Fibroblast of skin of back (primary cell): ENCODE data around the gene SEC63.
A peak's percentile ranks its signal among the peaks of the same experiment; 100 is the strongest.
"Not testable (repeated sequence)": the region's sequence is repeated elsewhere in the genome, so short reads cannot be mapped to it uniquely, and the experiment has no call there.

Experiments
- DNase-seq: peaks from one replicate; pipeline ENCODE4 v3.0.0-alpha.2; 2013

The SEC63 gene

GRCh38 chr6:107860144-107860543 is 97.9 kb downstream of the SEC63 start:
- DNase-seq: not testable (repeated sequence)

DNA sequence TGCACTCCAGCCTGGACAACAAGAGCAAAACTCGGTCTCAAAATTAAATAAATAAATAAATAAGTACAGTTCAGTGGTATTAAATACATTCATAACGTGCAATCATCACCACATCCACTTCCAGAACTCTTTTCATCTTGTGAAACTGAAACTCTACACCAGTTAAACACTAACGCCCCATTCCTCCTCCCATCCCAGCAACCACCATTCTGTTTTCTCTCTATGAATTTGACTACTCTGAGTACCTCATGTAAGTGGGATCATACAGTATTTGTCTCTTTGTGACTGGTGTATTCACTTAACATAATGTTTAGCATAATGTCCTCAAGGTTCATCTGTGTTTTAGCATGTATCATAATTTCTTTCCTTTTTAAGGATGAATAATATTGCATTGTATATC is 104.8 kb downstream of the SEC63 start:
- no peak for DNase-seq

- no peak for DNase-seq
Measured at GRCh38 chr6:107849325-107849724, 108.7 kb downstream of the SEC63 start.

DNA sequence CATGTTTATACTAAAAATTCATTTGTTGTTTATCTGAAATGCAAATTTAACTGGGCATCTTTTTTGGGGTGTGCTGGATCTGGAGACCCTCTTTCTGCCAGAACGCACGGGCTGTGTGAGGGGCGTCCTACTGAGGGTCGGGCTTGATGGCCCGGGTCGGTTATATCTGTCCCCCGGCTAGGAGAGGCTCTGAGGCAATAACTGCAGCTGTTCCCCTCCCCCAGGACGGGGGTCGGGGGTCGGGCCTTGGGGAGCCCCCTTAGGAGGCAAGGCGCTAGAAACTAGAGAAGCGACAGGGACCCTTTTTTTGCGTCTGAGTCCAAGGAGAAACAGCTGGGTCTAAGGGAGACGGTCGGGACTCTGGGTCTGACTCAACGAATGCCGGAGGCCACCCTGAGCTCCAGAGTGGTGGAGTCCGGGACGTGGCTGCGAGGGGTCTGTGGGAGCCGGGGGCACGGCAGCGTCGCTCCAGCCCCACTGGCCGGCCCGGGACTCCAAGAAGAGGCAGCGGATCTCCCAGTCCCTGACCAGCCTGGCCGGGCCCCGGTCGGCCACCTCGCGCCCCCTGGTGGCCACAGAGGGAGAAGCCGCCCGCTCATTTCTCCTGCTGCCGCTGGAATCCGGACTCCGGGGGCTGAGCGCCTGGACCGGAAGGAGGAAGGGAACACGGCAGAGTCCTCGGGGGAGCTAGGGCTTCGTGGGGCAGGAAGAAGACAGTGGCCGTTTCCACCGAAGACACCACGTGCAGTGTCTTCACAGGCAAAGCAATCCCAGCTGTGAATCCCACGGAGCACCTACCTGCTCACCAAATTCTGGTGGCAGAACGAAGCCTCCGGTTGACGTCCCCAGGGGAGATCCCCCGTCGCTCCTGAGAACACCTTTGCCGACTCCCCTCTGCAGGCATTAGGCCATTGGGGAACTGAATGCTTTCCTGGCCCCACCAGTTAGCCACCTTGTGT is 109.9 kb downstream of the SEC63 start:
- DNase-seq: peak; percentile 83

GRCh38 chr6:107846262-107846795 is 111.7 kb downstream of the SEC63 start:
- DNase-seq: no peak

DNA sequence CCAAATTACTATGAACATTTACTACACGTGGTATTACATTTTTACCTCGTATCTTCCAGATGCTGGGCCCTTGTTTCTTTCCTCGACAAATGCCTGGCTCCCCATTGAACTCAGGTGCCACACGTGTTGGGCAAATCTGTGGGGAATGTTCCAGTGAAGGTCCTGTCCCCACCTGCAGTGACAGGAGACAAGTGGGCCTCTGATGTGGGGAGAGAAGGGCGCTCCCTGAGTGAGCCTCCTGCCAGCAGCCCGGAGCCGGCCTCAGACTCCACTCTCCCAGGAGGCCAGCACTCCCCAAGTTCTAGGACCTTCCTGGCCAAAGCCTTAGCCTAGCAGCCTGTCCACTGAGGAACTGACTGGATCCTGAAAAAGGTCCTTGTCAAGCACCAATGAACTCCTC is 112.2 kb downstream of the SEC63 start:
- no peak for DNase-seq

DNA sequence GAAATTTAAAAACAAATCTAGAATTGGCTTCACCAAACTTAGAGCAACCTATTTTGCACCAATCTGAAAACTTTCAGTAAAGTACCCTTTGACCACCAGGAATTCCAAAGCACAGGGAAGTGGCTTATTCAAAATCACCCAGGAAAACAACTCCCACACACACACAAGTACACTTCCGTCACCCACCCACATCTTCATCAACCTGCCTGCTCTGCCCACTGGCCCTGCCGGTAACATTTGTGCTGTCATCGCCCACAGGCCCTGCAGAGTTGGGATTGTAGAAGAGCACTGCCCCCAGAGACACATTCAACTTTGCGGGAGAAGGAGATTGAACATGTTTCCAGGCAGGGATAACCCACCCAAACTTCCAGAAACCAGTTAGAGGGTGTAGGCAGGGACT is 114.6 kb downstream of the SEC63 start:
- no peak for DNase-seq

DNA sequence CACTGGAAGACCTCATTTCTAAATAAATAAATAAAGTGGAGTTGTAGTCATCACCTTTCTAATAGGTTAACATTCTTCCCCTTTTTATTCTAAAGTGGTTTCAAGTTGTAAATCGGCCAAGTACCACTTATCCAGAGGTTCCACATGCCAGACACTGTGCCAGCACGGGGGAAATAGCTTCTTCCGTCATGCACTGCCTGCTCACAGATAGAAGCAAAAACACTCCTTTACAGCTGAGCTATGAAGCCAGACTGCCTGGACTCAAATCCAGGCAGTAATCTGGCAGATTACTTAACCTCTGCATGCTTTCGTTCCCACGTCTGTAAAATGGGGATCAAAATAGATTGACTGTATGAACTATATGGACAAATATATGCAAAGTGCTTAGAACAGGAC is 116.7 kb downstream of the SEC63 start:
- no peak for DNase-seq

- DNase-seq: no peak
Measured at GRCh38 chr6:107840636-107841274, 117.3 kb downstream of the SEC63 start.

GRCh38 chr6:107833136-107833535 is 124.9 kb downstream of the SEC63 start:
- no peak for DNase-seq

DNA sequence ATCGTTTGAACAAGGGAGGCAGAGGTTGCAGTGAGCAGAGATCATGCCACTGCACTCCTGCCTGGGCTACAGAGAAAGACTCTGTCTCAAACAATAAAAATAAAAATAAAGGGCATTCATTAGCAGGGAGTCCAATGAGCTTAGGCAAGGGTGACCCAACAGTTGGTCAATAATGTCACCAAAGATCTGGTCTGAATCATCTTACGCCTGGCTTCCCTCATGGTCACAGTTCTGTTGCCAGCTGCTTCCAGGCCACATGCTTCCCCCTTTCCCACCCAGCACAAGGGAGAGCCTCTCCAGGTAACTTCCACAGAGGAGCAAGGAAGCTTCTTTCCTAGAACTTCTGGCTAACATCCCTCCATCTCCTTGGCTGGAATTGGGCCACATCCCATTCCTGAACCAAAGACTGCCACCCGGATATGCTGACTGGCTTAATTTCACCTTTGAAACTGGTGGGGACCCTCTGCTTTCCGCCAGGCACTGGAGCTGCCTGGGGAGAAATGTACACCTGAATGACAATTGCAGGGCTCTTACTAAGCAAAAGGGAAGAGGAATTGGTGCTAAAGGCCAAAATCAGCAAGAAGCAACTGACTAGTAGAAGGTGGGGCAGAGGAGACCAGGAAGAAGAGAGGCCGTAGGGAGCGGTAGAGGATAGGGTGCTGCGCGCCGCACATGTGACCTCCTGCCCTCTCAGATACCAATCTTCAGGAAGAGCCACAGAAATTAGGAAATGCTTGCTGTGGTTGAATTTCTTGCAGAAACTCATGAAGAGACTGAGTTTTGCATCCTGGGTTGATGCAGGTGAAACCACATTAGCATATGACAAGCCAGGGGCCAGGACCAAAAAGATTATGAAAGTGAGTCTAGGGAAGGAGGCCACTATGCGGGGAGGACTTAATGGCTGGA is 125.6 kb downstream of the SEC63 start:
- DNase-seq: no peak

- no peak for DNase-seq
Measured at GRCh38 chr6:107830060-107830459, 127.9 kb downstream of the SEC63 start.

GRCh38 chr6:107827541-107827940 is 130.5 kb downstream of the SEC63 start:
- DNase-seq: no peak

DNA sequence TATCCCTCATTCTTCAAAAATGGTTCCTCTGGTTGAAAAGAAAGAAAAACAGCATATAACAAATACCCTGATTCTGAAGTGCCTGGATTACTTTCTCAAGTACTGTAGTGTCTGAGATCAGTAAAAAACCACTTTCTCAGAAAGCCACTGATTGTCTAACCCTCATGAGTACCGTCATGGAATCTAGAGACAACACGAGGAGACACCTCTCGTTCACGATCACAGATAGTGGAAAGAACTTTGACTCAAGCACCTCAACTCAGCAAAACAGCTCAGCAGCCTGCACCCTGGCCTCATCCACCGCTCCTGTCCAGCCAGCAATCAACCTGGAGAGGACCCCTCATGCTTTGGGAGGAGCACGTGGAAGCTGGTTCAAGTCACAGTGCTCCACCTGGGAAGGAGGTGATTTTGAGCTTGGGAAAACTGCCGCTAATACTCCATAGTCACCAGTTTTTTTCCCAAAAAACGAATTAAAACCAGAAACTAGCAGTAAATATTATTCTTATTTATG is 134.9 kb downstream of the SEC63 start:
- no peak for DNase-seq

GRCh38 chr6:107822176-107823046 is 135.6 kb downstream of the SEC63 start:
- DNase-seq: no peak

DNA sequence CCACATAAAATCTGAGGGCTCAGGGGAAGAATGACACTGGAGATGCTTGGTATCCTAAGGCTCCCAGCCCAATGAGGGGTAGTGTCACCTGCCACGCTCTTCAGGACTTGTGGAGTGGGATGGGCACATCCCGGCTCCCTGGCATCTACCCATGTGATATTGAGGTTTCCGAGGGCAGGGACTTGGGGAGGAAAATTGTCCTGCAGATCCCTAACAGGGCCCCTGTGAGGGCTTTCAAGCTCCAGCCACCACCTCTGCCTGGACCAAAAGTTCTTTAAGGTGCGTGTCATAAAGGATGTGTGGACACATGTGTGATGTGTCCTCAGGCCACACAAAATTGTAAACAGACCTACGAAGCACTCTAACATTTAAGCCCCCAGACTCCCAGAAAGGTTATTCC is 136.4 kb downstream of the SEC63 start:
- DNase-seq: no peak

- DNase-seq: no peak
Measured at GRCh38 chr6:107820338-107821261, 137.4 kb downstream of the SEC63 start.

GRCh38 chr6:107819964-107820337 is 138.1 kb downstream of the SEC63 start:
- peak; percentile 46 for DNase-seq

DNA sequence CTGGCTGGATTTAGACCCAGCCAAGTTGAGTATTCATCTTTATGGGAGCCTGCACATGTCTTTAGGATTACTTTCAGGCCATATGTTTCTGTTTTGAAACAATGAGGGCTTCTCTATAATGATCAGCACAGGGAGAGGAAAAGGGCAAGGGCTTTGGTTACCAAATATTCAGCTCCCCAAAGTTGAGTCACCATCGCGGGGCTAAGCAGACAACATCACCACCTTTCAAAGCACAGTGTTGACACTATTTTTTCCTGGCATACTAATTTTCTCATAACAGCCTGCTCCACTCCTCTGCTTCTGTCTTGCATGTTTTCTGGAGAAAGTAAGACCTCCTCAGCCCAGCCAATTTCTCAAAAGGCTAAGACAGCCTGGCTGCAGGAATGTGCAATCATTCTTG is 138.8 kb downstream of the SEC63 start:
- no peak for DNase-seq

GRCh38 chr6:107818272-107818671 is 139.7 kb downstream of the SEC63 start:
- no peak for DNase-seq
